ENCODE data around the gene ARFGAP2.

Gene ARFGAP2

DNA sequence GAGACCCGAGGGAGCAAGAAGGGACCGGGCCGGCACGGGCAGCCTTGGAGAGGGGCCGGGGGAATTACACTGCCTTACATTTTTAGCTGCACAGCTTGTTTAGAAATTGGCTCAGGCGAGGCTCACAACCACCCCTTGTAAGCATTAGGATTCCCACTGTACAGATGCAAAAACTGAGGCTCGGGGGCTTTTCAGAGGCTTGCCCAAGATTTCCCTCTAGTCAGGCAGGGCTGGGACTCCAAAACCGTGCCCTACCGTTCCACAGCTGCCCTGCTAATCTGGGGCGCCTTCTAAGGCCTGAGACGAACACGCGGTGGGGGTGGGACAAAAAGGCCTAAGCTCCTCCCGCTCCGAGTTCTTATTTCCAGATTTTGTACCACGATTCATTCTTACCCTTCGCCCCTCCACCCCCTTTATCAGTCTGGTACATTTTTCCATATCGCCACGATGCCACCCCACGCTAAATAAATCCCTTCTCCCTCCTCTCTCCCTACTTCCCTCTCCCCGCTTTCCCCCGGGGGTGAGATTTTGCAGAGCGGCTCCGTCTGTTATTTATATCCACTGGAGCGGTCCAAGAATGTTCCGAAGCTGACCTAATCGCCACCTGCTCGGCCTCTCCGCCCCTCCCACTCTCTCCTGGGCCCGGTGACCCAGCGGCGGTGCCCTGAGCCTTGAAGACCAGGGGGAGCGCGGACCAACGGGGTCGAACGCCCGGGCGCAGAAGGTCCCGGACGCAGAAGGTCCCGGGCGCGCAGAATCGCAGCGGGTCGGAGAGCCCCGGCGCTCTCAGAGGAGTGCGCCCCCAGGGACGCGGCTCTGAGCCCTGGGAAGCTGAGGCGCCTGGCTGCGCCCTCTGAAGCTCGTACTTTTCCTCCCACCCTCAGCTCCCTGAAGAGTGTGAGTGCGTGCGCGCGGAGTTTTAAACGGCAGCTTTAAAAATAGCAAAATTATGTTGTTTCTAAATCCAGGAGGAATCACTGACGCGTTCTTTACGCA is 10.3 kb upstream of the ARFGAP2 start:
- peak overlapping the region; percentile 79 for H3K4me3 ChIP-seq (ENCODE audit: low read length, poor library complexity, severe bottlenecking)
- no peaks in the 10 kb centered on the region for H3F3A ChIP-seq (ENCODE audit: low read depth)
- no peaks in the 10 kb centered on the region for H3K9me3 ChIP-seq (ENCODE audit: insufficient read depth, low read depth, low read length)
- H3K79me2 ChIP-seq (ENCODE audit: insufficient read depth, low read length): no peaks in the 10 kb centered on the region
- H4K20me1 ChIP-seq (ENCODE audit: insufficient read depth, low read length, poor library complexity, severe bottlenecking): no peaks in the 10 kb centered on the region
- H3K4me1 ChIP-seq (ENCODE audit: insufficient read depth, low read length, poor library complexity, severe bottlenecking): peaks cover 12% of the 10 kb centered on the region
- H3K9me2 ChIP-seq (replicated peaks; ENCODE audit: low read depth, low read length): no peaks in the 10 kb centered on the region
- no peak for TF ChIP-seq EZH2phosphoT487 (IDR thresholded peaks at IDR 0.05; ENCODE audit: borderline replicate concordance)
- TF ChIP-seq, protein P1, sequence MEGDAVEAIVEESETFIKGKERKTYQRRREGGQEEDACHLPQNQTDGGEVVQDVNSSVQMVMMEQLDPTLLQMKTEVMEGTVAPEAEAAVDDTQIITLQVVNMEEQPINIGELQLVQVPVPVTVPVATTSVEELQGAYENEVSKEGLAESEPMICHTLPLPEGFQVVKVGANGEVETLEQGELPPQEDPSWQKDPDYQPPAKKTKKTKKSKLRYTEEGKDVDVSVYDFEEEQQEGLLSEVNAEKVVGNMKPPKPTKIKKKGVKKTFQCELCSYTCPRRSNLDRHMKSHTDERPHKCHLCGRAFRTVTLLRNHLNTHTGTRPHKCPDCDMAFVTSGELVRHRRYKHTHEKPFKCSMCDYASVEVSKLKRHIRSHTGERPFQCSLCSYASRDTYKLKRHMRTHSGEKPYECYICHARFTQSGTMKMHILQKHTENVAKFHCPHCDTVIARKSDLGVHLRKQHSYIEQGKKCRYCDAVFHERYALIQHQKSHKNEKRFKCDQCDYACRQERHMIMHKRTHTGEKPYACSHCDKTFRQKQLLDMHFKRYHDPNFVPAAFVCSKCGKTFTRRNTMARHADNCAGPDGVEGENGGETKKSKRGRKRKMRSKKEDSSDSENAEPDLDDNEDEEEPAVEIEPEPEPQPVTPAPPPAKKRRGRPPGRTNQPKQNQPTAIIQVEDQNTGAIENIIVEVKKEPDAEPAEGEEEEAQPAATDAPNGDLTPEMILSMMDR (conservative IDR thresholded peaks at IDR 0.05; ENCODE audit: low read length): no peak
- peaks cover 15% of the 10 kb centered on the region for H3K27me3 ChIP-seq (ENCODE audit: insufficient read depth, low read length, poor library complexity, severe bottlenecking)
- peak overlapping the region; percentile 89 for H3K4me2 ChIP-seq (ENCODE audit: low read depth, low read length, poor library complexity, severe bottlenecking)
- H3K9ac ChIP-seq (ENCODE audit: low read depth, low read length, poor library complexity, severe bottlenecking): peak overlapping the region; percentile 66
- peak overlapping the region; percentile 99 for H2AFZ ChIP-seq (ENCODE audit: low read length)
- no peaks in the 10 kb centered on the region for H3K36me3 ChIP-seq (ENCODE audit: insufficient read depth, low read length)

DNA sequence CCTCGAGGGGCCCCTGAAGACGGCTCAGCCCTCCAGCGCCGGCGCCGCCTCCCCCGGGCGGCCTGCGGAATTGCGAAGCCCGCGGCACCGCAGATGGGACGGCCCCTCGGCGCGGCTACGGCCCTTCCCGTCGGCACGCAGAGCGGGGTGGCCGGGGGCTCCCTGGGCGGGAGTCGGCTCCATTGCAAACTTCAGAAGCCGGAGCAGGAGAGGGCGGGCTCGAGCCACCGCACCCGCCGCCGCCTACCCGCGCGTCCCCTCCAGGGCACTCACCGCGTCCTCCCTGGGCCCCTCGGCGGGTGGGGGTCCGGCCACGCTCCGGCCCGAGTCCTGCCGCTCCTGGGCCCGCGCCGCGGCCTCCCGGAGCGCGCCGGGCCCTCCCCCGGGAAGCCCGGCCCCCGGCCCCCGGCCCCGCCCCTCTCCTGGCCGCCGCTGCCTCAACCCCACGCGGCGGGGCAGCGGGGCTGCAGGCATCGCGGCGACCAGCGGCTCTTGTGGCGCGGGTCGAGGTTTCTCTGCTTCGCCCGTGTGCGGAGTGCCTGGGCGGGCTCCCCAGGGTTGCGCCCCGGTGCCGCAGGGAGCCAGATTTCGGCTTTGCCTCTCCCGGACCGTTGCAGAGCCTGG is 9.5 kb upstream of the ARFGAP2 start, which contains the start of gene PACSIN3:
Gene PACSIN3 (minus strand): TSS at position 359 of the 624 bp plus-strand sequence. CDS start 3,707 bp downstream, outside the sequence.
- H3K79me2 ChIP-seq (ENCODE audit: insufficient read depth, low read length): no peaks in the 10 kb centered on the region
- peak within 1 kb of the TSS; percentile 99 for H2AFZ ChIP-seq (ENCODE audit: low read length)
- peaks cover 12% of the 10 kb centered on the region for H3K4me1 ChIP-seq (ENCODE audit: insufficient read depth, low read length, poor library complexity, severe bottlenecking)
- H3K9me2 ChIP-seq (replicated peaks; ENCODE audit: low read depth, low read length): no peaks in the 10 kb centered on the region
- H3K36me3 ChIP-seq (ENCODE audit: insufficient read depth, low read length): no peaks in the 10 kb centered on the region
- H3K27me3 ChIP-seq (ENCODE audit: insufficient read depth, low read length, poor library complexity, severe bottlenecking): peaks cover 15% of the 10 kb centered on the region
- H3F3A ChIP-seq (ENCODE audit: low read depth): no peaks in the 10 kb centered on the region
- H3K4me2 ChIP-seq (ENCODE audit: low read depth, low read length, poor library complexity, severe bottlenecking): peak within 1 kb of the TSS; percentile 89
- no peaks in the 10 kb centered on the region for H4K20me1 ChIP-seq (ENCODE audit: insufficient read depth, low read length, poor library complexity, severe bottlenecking)
- peak within 1 kb of the TSS; percentile 79 for H3K4me3 ChIP-seq (ENCODE audit: low read length, poor library complexity, severe bottlenecking)
- peak within 1 kb of the TSS; percentile 71 for H3K9ac ChIP-seq (ENCODE audit: low read depth, low read length, poor library complexity, severe bottlenecking)
- H3K9me3 ChIP-seq (ENCODE audit: insufficient read depth, low read depth, low read length): no peaks in the 10 kb centered on the region
- TF ChIP-seq EZH2phosphoT487 (IDR thresholded peaks at IDR 0.05; ENCODE audit: borderline replicate concordance): no peak
- TF ChIP-seq, protein P1 (conservative IDR thresholded peaks at IDR 0.05; ENCODE audit: low read length): no peak

DNA sequence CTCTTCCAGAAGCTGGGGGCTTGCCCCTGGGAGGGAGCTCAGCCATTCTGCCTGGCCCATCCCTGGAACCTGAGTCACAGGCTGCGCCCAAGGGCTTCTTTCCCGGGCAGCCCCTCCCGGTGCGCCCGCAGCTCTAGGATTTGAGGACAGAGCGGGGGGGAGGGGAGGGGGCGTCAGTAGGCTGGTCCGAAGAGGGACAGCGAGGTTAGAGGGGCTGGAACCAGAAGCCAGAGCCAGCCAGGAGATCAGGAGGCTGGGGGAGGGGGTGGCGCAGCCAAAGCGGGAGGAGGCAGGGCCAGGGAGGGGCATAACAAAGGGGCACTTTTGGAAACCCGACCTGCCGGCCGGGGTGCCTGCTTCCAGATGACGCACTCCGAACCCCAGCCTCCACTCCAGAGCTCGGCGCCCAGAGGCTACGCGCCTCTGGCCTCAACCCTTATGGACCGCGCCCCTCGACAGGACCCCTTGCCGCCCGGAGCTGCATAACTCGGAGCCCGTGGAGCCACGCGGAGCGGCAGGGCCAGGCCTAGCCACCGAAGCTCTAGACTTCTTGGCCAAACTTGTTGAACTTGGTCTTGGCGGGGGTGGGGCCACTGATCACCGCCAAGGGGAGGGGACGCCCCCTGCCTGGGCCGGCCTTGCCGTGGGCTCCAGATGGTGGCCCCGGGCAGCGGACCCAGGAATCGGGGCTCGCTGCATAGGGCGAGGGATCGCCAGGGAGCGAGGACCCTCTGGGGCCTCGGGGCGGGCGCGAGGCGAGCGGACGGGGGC is 8.8 kb upstream of the ARFGAP2 start:
- no peaks in the 10 kb centered on the region for H4K20me1 ChIP-seq (ENCODE audit: insufficient read depth, low read length, poor library complexity, severe bottlenecking)
- peaks cover 12% of the 10 kb centered on the region for H3K4me1 ChIP-seq (ENCODE audit: insufficient read depth, low read length, poor library complexity, severe bottlenecking)
- TF ChIP-seq, protein P1 (conservative IDR thresholded peaks at IDR 0.05; ENCODE audit: low read length): no peak
- no peak for TF ChIP-seq EZH2phosphoT487 (IDR thresholded peaks at IDR 0.05; ENCODE audit: borderline replicate concordance)
- no peaks in the 10 kb centered on the region for H3K79me2 ChIP-seq (ENCODE audit: insufficient read depth, low read length)
- H3K9me3 ChIP-seq (ENCODE audit: insufficient read depth, low read depth, low read length): no peaks in the 10 kb centered on the region
- peak overlapping the region; percentile 71 for H3K9ac ChIP-seq (ENCODE audit: low read depth, low read length, poor library complexity, severe bottlenecking)
- H3K36me3 ChIP-seq (ENCODE audit: insufficient read depth, low read length): no peaks in the 10 kb centered on the region
- peak overlapping the region; percentile 79 for H3K4me3 ChIP-seq (ENCODE audit: low read length, poor library complexity, severe bottlenecking)
- H3K27me3 ChIP-seq (ENCODE audit: insufficient read depth, low read length, poor library complexity, severe bottlenecking): peaks cover 15% of the 10 kb centered on the region
- H3F3A ChIP-seq (ENCODE audit: low read depth): no peaks in the 10 kb centered on the region
- peak overlapping the region; percentile 84; the same call in 1 of the 2 replicates for H2AFZ ChIP-seq (ENCODE audit: low read length)
- peak overlapping the region; percentile 89 for H3K4me2 ChIP-seq (ENCODE audit: low read depth, low read length, poor library complexity, severe bottlenecking)
- H3K9me2 ChIP-seq (replicated peaks; ENCODE audit: low read depth, low read length): no peaks in the 10 kb centered on the region

Measured in Loucy (cell line).